PC-3 (cell line): ENCODE results near the gene ANLN. TPM values are rescaled to one million over a fixed set of nuclear protein-coding genes. Genes with fewer than 3 reads are reported as not detected.

Source experiments
- ATAC-seq: fragments of 200-7000 bp; cut with Tn5 transposase; 2 replicates; pipeline ENCODE4 v1.9.1; 2020; ENCODE audit warnings: mild to moderate bottlenecking, moderate library complexity
- BruUV-seq: library from RNA; stranded (reverse); fragments of 400-500 nt; replicated peaks from 2 replicates; lab custom pipeline; 2021; lab: Mats Ljungman, UMichigan
- CTCF ChIA-PET: fragments of 300-600 bp; sonication (Branson Sonifier 250); formaldehyde crosslinking; loops from one replicate; lab custom pipeline; 2022; ENCODE audit warnings: antibody characterized with exemption; lab: Charles Lee
- POLR2A ChIA-PET: fragments of 300-600 bp; sonication (Branson Sonifier 250); formaldehyde crosslinking; loops from one replicate; lab custom pipeline; 2022; ENCODE audit warnings: antibody characterized with exemption; ENCODE audit not compliant: unreplicated experiment; lab: Charles Lee
- DNase-seq: peaks from one replicate; pipeline ENCODE4 v3.0.0-alpha.2; 2015
- H2AFZ ChIP-seq: fragments of 300-600 bp; sonication (generic); 2 replicates; pipeline ENCODE4 v1.6.0; 2016; ENCODE audit warnings: antibody characterized with exemption, low read length
- H3F3A ChIP-seq: fragments of 300-600 bp; sonication (generic); one replicate; pipeline ENCODE4 v1.6.0; 2017; ENCODE audit warnings: antibody characterized with exemption, low read length, control low read depth, mild to moderate bottlenecking; ENCODE audit not compliant: unreplicated experiment
- H3K27ac ChIP-seq: fragments of 300-600 bp; sonication (generic); 2 replicates; pipeline ENCODE4 v1.5.1; 2016; ENCODE audit warnings: mild to moderate bottlenecking, low read length
- H3K27me3 ChIP-seq: fragments of 300-600 bp; sonication (generic); 2 replicates; pipeline ENCODE4 v1.6.1; 2016; ENCODE audit warnings: low read length, mixed read lengths
- H3K36me3 ChIP-seq: fragments of 300-600 bp; sonication (generic); 2 replicates; pipeline ENCODE4 v1.6.1; 2016; ENCODE audit warnings: low read depth, mixed run types, low read length, mixed read lengths
- H3K4me1 ChIP-seq: fragments of 300-600 bp; sonication (generic); 2 replicates; pipeline ENCODE4 v1.5.1; 2016; ENCODE audit warnings: low read length; ENCODE audit not compliant: insufficient read depth
- H3K4me2 ChIP-seq: fragments of 300-600 bp; sonication (generic); 2 replicates; pipeline ENCODE4 v1.6.0; 2016; ENCODE audit warnings: low read length
- H3K4me3 ChIP-seq: fragments of 300-600 bp; sonication (generic); 2 replicates; pipeline ENCODE4 v1.5.1; 2016; ENCODE audit warnings: mild to moderate bottlenecking, low read length, mixed read lengths
- H3K79me2 ChIP-seq: fragments of 300-600 bp; sonication (generic); 2 replicates; pipeline ENCODE4 v1.6.1; 2017; ENCODE audit warnings: low read length, mixed read lengths
- H3K9ac ChIP-seq: fragments of 300-600 bp; sonication (generic); 2 replicates; pipeline ENCODE4 v1.6.0; 2016; ENCODE audit warnings: mild to moderate bottlenecking, low read length
- H3K9me2 ChIP-seq: fragments of 300-600 bp; sonication (generic); replicated peaks from 2 replicates; pipeline ENCODE4 v1.6.1; 2016; ENCODE audit warnings: mixed run types, low read length, mixed read lengths
- H3K9me3 ChIP-seq: fragments of 300-600 bp; sonication (generic); 2 replicates; pipeline ENCODE4 v1.6.1; 2016; ENCODE audit warnings: low read length, mixed read lengths
- H4K20me1 ChIP-seq: fragments of 300-600 bp; sonication (generic); 2 replicates; pipeline ENCODE4 v1.6.1; 2016; ENCODE audit warnings: low read length, mixed read lengths
- CTCF ChIP-seq: fragments of 300-600 bp; sonication (generic); conservative IDR thresholded peaks from 2 replicates; pipeline ENCODE4 v1.5.1; 2017; ENCODE audit warnings: antibody characterized with exemption, low read depth, mild to moderate bottlenecking, low read length
- EZH2 ChIP-seq: fragments of 300-600 bp; sonication (generic); IDR thresholded peaks from one replicate; pipeline ENCODE4 v1.6.1; 2017; ENCODE audit warnings: antibody characterized with exemption, mild to moderate bottlenecking, low read length; ENCODE audit not compliant: unreplicated experiment
- EZH2phosphoT487 ChIP-seq: fragments of 300-600 bp; sonication (generic); IDR thresholded peaks from 2 replicates; pipeline ENCODE4 v1.6.1; 2018; ENCODE audit warnings: mild to moderate bottlenecking, antibody characterized with exemption, low read length, borderline replicate concordance
- intact Hi-C: fragments of 100-400 bp; cut with micrococcal nuclease; formaldehyde crosslinking; loops from 2 replicates; pipeline ENCODE4 v1.9.0; 2023
- total RNA-seq: library from RNA; depleted of rRNA; stranded (reverse); fragments of >200 nt; gene quantifications from 2 replicates; pipeline ENCODE4 v1.2.3, GENCODE V29; 2014

ANLN gene
- total RNA-seq, 1 experiment from 2014 or later, result 110 TPM

GRCh38 chr7:36468370-36469101 is 78.9 kb downstream of the ANLN start:
- ChIA-PET POLR2A (interaction anchor here (0.6 kb wide), 1 partner anchor 1432 kb away, joined by 4 read pairs; no protein-coding TSS in a partner anchor), CTCF (no interaction called here)
- Histone ChIP-seq H3K36me3 (no peaks in the 10 kb centered on the region), H3K27me3 (peaks cover 3% of the 10 kb centered on the region; the same call in 1 of the 2 replicates), H4K20me1 (no peaks in the 10 kb centered on the region), H3K27ac (no peak overlapping the region), H3K9me2 (no peaks in the 10 kb centered on the region), H3K79me2 (no peaks in the 10 kb centered on the region), H3F3A (no peaks in the 10 kb centered on the region), H3K4me3 (no peak overlapping the region), H3K9me3 (no peaks in the 10 kb centered on the region), H3K4me2 (no peak overlapping the region), H3K4me1 (no peaks in the 10 kb centered on the region), H3K9ac (no peak overlapping the region), H2AFZ (no peak overlapping the region)
- no peak for TF ChIP-seq EZH2phosphoT487
- no peak for TF ChIP-seq EZH2
- TF ChIP-seq CTCF, result no peak
- ATAC-seq (no peak), DNase-seq (no peak)
- intact Hi-C loops, result no loop called here
- BruUV-seq, result no TSS peak

- H3K27me3 ChIP-seq, result peaks cover 3% of the 10 kb centered on the region; the same call in 1 of the 2 replicates
- H3K9me2 ChIP-seq, result no peaks in the 10 kb centered on the region
- no peak overlapping the region for H2AFZ ChIP-seq
- DNase-seq (no peak), ATAC-seq (no peak)
- ChIA-PET CTCF (no interaction called here), POLR2A (interaction anchor here (0.6 kb wide), 1 partner anchor 1433 kb away, joined by 4 read pairs; no protein-coding TSS in a partner anchor)
- H3K4me3 ChIP-seq, result no peak overlapping the region
- H3K79me2 ChIP-seq, result no peaks in the 10 kb centered on the region
- H3K9ac ChIP-seq, result no peak overlapping the region
- no peaks in the 10 kb centered on the region for H3K36me3 ChIP-seq
- H3K27ac ChIP-seq, result no peak overlapping the region
- BruUV-seq, result no TSS peak
- no peaks in the 10 kb centered on the region for H4K20me1 ChIP-seq
- H3K4me1 ChIP-seq, result 0 out of 2 replicates have a peak, but pooled peaks cover 4% of the 10 kb centered on the region
- no peaks in the 10 kb centered on the region for H3F3A ChIP-seq
- TF ChIP-seq CTCF (no peak), EZH2 (no peak)
- H3K4me2 ChIP-seq, result no peak overlapping the region
- no peaks in the 10 kb centered on the region for H3K9me3 ChIP-seq
- intact Hi-C loops, result no loop called here
Observed at GRCh38 chr7:36469236-36469635, 79.6 kb downstream of the ANLN start.

- no TSS peak for BruUV-seq
- no peaks in the 10 kb centered on the region for H3K9me3 ChIP-seq
- H2AFZ ChIP-seq, result no peak overlapping the region
- no peak overlapping the region for H3K9ac ChIP-seq
- no peak for TF ChIP-seq EZH2phosphoT487
- H3K27ac ChIP-seq, result no peak overlapping the region
- ATAC-seq (no peak), DNase-seq (no peak)
- H3K4me1 ChIP-seq, result 0 out of 2 replicates have a peak, but pooled peaks cover 7% of the 10 kb centered on the region
- H3F3A ChIP-seq, result no peaks in the 10 kb centered on the region
- no peaks in the 10 kb centered on the region for H3K79me2 ChIP-seq
- no peaks in the 10 kb centered on the region for H3K27me3 ChIP-seq
- H3K4me2 ChIP-seq, result no peak overlapping the region
- no peaks in the 10 kb centered on the region for H3K9me2 ChIP-seq
- intact Hi-C loops, result no loop called here
- H3K36me3 ChIP-seq, result no peaks in the 10 kb centered on the region
- no peak overlapping the region for H3K4me3 ChIP-seq
- no peaks in the 10 kb centered on the region for H4K20me1 ChIP-seq
- ChIA-PET POLR2A (no interaction called here), CTCF (interaction anchor here (0.6 to 1.4 kb wide), 2 partner anchors 31 to 198 kb away, joined by 3 to 4 read pairs; no protein-coding TSS in a partner anchor)
Observed at GRCh38 chr7:36472141-36472729, 82.6 kb downstream of the ANLN start.
